ENCODE measurements around the gene APELA. TPM values are rescaled to one million over a fixed set of nuclear protein-coding genes. Genes with fewer than 3 reads are reported as not detected.

Gene APELA
- not detected for polyA plus RNA-seq (2012; ENCODE audit: insufficient read depth, insufficient read length, low read depth)

- no peak within 1 kb of the TSS for H3K4me3 ChIP-seq (ENCODE audit: low read depth, low read length)
- DNase-seq: no peak
- no peaks in the 10 kb centered on the region for H3K4me1 ChIP-seq
- peaks cover 23% of the 10 kb centered on the region for H3K27me3 ChIP-seq
- no peaks in the 10 kb centered on the region for H3K36me3 ChIP-seq
- H3K9me3 ChIP-seq: no peaks in the 10 kb centered on the region
- TF ChIP-seq, protein P1, sequence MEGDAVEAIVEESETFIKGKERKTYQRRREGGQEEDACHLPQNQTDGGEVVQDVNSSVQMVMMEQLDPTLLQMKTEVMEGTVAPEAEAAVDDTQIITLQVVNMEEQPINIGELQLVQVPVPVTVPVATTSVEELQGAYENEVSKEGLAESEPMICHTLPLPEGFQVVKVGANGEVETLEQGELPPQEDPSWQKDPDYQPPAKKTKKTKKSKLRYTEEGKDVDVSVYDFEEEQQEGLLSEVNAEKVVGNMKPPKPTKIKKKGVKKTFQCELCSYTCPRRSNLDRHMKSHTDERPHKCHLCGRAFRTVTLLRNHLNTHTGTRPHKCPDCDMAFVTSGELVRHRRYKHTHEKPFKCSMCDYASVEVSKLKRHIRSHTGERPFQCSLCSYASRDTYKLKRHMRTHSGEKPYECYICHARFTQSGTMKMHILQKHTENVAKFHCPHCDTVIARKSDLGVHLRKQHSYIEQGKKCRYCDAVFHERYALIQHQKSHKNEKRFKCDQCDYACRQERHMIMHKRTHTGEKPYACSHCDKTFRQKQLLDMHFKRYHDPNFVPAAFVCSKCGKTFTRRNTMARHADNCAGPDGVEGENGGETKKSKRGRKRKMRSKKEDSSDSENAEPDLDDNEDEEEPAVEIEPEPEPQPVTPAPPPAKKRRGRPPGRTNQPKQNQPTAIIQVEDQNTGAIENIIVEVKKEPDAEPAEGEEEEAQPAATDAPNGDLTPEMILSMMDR (IDR thresholded peaks at IDR 0.05; ENCODE audit: low read depth, low read length): no peak
Measured at GRCh38 chr4:164876700-164877324, at the start of gene APELA. Gene APELA, plus strand, starts transcription at chr4:164877178. Its CDS starts 154 bp downstream, at chr4:164877332.

DNA sequence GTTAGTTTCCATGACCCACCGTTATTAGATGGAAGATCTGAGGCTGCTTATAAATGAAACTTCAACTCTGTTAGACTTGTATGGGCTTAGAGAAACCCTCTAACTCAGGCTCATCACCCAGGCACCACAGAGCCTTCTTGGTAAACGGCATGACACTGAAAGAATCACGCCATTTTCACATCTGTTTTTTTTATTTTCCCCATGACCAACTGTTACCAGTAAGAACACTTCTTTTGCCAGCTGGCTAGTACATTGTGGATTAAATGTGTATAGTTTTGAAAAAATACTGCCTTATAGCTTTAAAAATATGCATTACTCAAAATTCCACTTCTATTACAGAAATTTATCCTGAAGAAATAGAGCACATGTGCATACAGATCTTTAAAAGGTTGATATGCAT lies 48.0 kb upstream of the APELA start:
- no peak for DNase-seq
- Histone ChIP-seq H3K4me3 (ENCODE audit: low read depth, low read length) (no peak overlapping the region), H3K27me3 (no peaks in the 10 kb centered on the region), H3K36me3 (no peaks in the 10 kb centered on the region), H3K4me1 (no peaks in the 10 kb centered on the region), H3K9me3 (no peaks in the 10 kb centered on the region)
- TF ChIP-seq, protein P1 (IDR thresholded peaks at IDR 0.05; ENCODE audit: low read depth, low read length): no peak

GRCh38 chr4:164846566-164846965 lies 30.4 kb upstream of the APELA start:
- DNase-seq: no peak
- Histone ChIP-seq H3K4me1 (no peaks in the 10 kb centered on the region), H3K9me3 (no peaks in the 10 kb centered on the region), H3K27me3 (no peaks in the 10 kb centered on the region), H3K4me3 (ENCODE audit: low read depth, low read length) (no peak overlapping the region), H3K36me3 (no peaks in the 10 kb centered on the region)
- TF ChIP-seq, protein P1 (IDR thresholded peaks at IDR 0.05; ENCODE audit: low read depth, low read length): no peak

DNA sequence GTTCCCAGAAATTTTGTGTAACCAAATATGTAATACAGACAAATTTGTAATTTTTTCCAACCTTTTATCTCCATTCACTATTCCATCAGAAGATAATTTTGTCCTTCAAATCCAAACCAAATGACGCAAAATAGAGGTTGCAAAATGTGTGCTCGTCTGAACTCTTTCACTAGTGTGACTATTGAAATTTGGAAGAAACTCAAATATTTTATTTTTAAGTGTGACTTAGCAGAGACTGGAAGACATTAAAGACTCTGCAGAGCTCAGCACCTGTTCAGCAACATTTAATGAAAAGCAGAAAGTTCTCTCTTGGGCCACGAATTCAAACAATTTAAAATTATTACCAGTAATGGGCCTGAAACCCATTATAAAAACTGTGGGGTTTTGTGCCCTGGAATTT lies 30.0 kb upstream of the APELA start:
- no peak overlapping the region for H3K4me3 ChIP-seq (ENCODE audit: low read depth, low read length)
- no peaks in the 10 kb centered on the region for H3K27me3 ChIP-seq
- TF ChIP-seq, protein P1 (IDR thresholded peaks at IDR 0.05; ENCODE audit: low read depth, low read length): no peak
- H3K9me3 ChIP-seq: no peaks in the 10 kb centered on the region
- no peaks in the 10 kb centered on the region for H3K4me1 ChIP-seq
- H3K36me3 ChIP-seq: no peaks in the 10 kb centered on the region
- no peak for DNase-seq

DNA sequence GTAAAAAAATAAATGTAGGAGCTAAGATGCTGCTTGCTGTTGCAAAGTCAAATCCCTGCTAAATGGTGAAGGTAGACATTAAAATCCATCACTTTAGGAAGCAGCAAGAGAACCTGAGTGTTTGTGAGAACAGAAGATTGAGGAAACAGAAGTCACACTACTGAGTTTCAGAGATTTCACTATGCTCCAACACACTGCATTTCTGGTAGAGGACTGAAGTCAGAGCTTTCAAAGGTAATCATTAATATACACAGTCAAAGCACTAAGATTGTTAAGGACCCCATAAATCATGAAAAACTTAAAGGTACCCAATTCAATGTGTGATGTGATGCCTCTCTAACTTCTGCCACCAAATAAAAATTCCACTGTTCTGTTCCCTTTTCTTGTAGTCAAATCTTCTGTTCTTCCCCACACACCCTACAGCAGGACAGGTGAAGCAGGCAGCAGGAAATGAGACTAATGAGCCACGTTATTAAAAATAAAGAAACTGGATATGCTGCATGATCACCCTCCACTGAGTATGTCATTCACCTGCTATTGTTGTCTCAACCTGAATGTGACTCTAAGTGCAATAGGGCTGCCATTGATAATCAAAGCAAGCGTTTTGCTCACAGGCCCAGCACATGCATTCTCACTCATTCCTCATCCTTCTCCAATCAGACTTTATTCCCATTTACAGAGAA lies 28.9 kb upstream of the APELA start:
- Histone ChIP-seq H3K9me3 (no peaks in the 10 kb centered on the region), H3K36me3 (no peaks in the 10 kb centered on the region), H3K4me3 (ENCODE audit: low read depth, low read length) (no peak overlapping the region), H3K4me1 (no peaks in the 10 kb centered on the region), H3K27me3 (no peaks in the 10 kb centered on the region)
- TF ChIP-seq, protein P1 (IDR thresholded peaks at IDR 0.05; ENCODE audit: low read depth, low read length): no peak
- no peak for DNase-seq

DNA sequence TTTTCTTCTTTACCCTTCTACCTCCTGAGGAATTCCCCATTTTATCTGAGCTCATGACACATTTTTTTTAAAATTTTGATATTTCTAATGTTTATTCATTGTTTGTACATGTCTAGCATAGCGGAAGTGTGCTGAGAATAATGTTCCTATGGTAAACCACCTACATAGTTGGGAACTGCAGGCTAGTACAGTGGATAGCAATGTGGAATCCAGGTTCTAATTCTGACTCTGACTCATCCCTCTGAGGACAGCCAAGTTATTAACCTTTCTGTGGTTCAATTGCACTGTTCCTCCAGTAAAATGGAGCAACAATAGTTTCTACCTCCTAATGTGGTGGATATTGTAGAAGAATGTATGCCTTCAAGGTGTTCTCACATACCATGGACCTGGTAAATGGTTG lies 20.6 kb upstream of the APELA start:
- H3K4me1 ChIP-seq: no peaks in the 10 kb centered on the region
- no peak for DNase-seq
- H3K4me3 ChIP-seq (ENCODE audit: low read depth, low read length): no peak overlapping the region
- no peaks in the 10 kb centered on the region for H3K9me3 ChIP-seq
- H3K27me3 ChIP-seq: no peaks in the 10 kb centered on the region
- TF ChIP-seq, protein P1 (IDR thresholded peaks at IDR 0.05; ENCODE audit: low read depth, low read length): no peak
- H3K36me3 ChIP-seq: no peaks in the 10 kb centered on the region

Data from BE2C (cell line).